ENCODE measurements around the gene RNF10.

The RNF10 gene

GRCh38 chr12:120580787-120581723 lies 46.9 kb downstream of the RNF10 start, which contains the start of gene POP5:
Gene POP5, minus strand, starts transcription at chr12:120581402. Its CDS starts 40 bp downstream, at chr12:120581362.
- H3K4me3 ChIP-seq (replicated peaks; ENCODE audit: insufficient read depth, low read length) = peak within 1 kb of the TSS; percentile 86
- peak; percentile 97 to 99 for DNase-seq (ENCODE audit: low read depth in 1 of 2, low spot score in 1 of 2)

GRCh38 chr12:120581998-120582397 lies 47.8 kb downstream of the RNF10 start:
- peak overlapping the region; percentile 86 for H3K4me3 ChIP-seq (replicated peaks; ENCODE audit: insufficient read depth, low read length)
- H3K27me3 ChIP-seq (ENCODE audit: insufficient read depth, poor library complexity, severe bottlenecking) = peaks cover 2% of the 10 kb centered on the region
- no peak for DNase-seq (ENCODE audit: low read depth in 1 of 2, low spot score in 1 of 2)
- TF ChIP-seq REST (IDR thresholded peaks at IDR 0.05; ENCODE audit: insufficient replicate concordance, low read depth) (no peak), SPI1 (IDR thresholded peaks at IDR 0.05; ENCODE audit: borderline replicate concordance, low read depth) (no peak), CTCF (IDR thresholded peaks at IDR 0.05; ENCODE audit: insufficient read depth, low read length) (no peak), POLR2AphosphoS5 (IDR thresholded peaks at IDR 0.05; ENCODE audit: low read depth) (no peak), GABPA (IDR thresholded peaks at IDR 0.05; ENCODE audit: low read depth) (no peak)
- H3K27ac ChIP-seq (replicated peaks) = no peak overlapping the region

More at GRCh38 chr12:120580787-120581723, 46.9 kb downstream of the RNF10 start, which contains the start of gene POP5:
- H3K27me3 ChIP-seq (ENCODE audit: insufficient read depth, poor library complexity, severe bottlenecking) = peaks cover 2% of the 10 kb centered on the region
- peak; percentile 93 for TF ChIP-seq POLR2AphosphoS5 (IDR thresholded peaks at IDR 0.05; ENCODE audit: low read depth)
- no peak for TF ChIP-seq SPI1 (IDR thresholded peaks at IDR 0.05; ENCODE audit: borderline replicate concordance, low read depth)
- peak; percentile 75 for TF ChIP-seq GABPA (IDR thresholded peaks at IDR 0.05; ENCODE audit: low read depth)
- TF ChIP-seq CTCF (IDR thresholded peaks at IDR 0.05; ENCODE audit: insufficient read depth, low read length) = no peak
- no peak for TF ChIP-seq REST (IDR thresholded peaks at IDR 0.05; ENCODE audit: insufficient replicate concordance, low read depth)
- H3K27ac ChIP-seq (replicated peaks) = peak within 1 kb of the TSS; percentile 71

GRCh38 chr12:120583478-120584030 lies 49.4 kb downstream of the RNF10 start:
- TF ChIP-seq POLR2AphosphoS5 (IDR thresholded peaks at IDR 0.05; ENCODE audit: low read depth) (no peak), CTCF (IDR thresholded peaks at IDR 0.05; ENCODE audit: insufficient read depth, low read length) (peak; percentile 56)
- H3K4me3 ChIP-seq (replicated peaks; ENCODE audit: insufficient read depth, low read length) = no peak overlapping the region
- no peak overlapping the region for H3K27ac ChIP-seq (replicated peaks)
- peak; percentile 56 to 79 for DNase-seq (ENCODE audit: low read depth in 1 of 2, low spot score in 1 of 2)
- peaks cover 2% of the 10 kb centered on the region for H3K27me3 ChIP-seq (ENCODE audit: insufficient read depth, poor library complexity, severe bottlenecking)

All from HL-60 (cell line).